Stimulated activated CD4-positive, alpha-beta T cell treated with anti-CD3 and anti-CD28 coated beads, Interleukin-2, amount 100 ng/mL, for 48 hours (primary cell): Measurements from ENCODE around the gene TTC7B.
A peak's percentile ranks its signal among the peaks of the same experiment; 100 is the strongest.

Source experiments
- DNase-seq, 2 donors: peaks; one replicate each; pipeline ENCODE4 v3.0.0-alpha.2; 2020

The TTC7B gene

GRCh38 chr14:90499908-90500664 is 316.1 kb downstream of the TTC7B start:
- no peak for DNase-seq

DNA sequence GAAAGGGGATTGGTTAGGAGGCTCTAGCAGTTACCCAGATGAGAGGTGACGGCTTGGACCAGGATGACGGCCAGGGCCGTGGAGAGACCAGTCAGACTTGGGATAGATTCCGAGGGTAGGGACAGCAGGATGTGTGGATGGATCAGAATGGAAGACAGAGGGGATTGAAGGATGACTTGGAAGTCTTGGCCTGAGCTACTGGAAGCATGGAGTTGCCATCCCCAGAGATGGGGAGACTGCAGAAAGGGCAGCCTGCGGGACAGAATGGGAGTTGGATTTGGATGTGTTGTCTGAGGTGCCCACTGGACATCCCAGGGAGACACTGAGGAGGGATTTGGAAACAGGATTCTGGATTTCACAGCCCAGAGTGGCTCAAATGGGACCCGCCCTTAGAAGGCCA is 317.1 kb downstream of the TTC7B start:
- DNase-seq: no peak

GRCh38 chr14:90498198-90498597 is 318.0 kb downstream of the TTC7B start:
- no peak for DNase-seq

DNA sequence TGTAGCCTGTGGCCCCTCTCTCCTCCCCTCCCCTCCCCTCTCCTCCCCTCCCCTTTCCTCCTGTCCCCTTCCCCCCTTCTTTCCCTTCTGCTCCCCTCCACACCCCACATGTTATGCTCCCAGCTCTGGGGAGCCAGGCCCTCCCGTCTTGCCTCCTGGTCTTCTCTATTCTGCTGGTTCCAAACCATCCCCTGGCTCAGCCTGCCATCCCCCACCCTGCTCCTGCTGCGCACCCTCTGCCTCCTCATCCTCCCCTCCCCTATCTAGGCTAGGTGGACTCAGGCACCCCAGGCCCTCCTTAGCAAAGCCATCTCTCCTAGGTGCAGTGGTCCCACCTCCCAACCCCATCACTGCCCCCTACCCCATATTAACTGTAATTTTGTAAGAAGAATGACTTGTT is 319.9 kb downstream of the TTC7B start:
- DNase-seq: no peak

- peak; percentile 30 for DNase-seq
Measured at GRCh38 chr14:90495357-90496276, 320.6 kb downstream of the TTC7B start.

DNA sequence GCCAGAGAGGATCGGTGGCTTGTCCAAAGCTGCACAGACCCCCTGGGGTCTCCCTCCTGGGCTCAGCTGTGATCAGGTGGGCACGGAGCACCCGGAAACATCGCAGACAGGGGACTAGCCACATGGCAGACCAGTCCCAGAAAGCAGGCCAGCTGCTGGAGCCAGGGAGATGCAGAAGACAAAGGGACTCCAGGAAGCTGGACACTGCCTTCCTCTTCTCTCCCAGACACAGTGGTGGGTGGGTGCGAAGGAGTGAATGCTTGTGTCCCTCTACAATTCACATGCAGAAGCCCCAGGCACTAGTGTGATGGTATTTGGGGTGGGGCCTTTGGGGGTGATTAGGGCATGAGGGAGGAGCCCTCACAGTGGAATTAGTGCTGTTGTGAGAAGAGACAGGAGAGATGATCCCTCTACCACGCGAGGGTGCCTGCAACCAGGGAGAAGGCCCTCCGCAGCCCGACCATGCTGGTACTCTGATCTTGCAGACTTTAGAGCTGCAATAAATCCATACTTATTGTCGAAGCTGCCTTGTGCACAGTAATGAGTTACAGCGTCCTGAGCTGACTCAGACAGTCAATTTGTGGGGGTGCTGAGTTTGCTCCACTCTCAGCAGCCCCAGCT is 324.2 kb downstream of the TTC7B start:
- no peak for DNase-seq

GRCh38 chr14:90491221-90491885 is 324.9 kb downstream of the TTC7B start:
- no peak for DNase-seq

DNA sequence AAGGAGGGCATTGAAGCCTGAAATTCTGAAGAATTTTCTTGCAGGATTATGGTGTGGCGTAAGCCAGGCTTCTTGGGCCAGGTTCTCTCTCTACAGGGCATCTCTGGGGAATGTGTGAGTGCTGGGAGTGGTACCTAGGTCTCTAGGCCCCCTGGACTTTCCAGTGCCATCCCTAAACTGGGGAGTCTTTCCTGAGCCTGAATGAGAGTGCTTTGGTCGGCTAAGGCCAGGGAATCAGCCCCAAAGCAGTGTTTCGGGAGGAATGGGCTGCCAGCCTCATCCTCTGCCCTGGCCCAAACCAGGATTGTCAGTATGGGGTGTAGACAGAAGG is 325.5 kb downstream of the TTC7B start:
- no peak for DNase-seq

DNA sequence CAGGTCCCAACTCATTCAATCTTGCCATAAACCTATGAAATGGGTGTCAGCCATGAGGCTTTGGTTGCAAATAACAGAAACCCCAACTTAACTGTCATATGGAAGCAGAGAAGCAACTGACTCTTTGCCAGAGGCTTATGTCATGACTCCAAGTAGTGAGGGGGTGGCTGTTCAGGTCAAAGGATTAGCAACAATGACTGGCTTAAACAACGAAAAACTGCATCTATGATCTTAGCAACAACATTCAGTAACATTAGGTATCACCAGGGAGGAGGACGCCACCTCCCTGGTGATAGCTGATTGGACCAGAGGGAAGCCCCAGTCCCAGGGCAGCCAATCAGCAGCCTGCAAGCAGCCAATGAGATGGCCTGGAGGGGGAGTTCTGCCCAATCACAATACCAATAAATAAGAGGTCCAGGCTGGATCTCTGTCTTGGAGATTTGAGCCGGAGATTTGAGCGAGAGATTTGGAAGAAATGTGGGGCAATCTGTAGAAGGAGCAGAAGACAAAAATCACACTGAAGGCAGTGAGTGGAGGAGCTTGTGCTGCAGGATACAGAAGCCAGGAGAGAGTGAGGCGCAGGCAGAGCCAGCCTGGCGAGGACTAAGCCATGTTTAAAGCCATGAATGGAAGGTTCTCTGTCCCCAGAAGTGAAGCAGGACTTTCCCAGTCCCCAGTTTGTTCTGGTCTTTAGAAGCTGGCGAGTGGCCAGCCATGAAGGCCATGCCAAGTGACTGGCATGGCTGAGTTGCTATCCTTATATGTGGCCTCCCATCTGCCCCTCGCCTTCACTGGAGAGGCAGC is 326.1 kb downstream of the TTC7B start:
- DNase-seq: no peak

- no peak for DNase-seq
Measured at GRCh38 chr14:90489306-90489705, 326.9 kb downstream of the TTC7B start.

DNA sequence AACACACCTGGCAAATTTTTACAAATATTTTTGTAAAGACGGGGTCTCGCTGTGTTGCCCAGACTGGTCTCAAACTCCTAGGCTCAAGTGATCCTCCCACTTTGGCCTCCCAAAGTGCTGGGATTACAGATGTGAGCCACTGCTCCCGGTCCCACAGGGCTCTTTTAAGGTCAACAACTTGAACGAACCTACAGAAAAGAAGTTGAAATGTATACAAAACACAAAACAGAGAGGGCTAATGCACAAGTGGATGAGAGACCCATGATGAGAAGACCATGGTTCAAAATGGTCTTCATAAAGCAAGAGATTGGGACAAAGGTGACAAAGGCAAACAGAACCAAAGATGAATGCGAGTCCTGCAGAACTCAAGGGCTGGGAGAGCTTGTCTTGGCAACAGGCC is 328.0 kb downstream of the TTC7B start:
- DNase-seq: no peak

DNA sequence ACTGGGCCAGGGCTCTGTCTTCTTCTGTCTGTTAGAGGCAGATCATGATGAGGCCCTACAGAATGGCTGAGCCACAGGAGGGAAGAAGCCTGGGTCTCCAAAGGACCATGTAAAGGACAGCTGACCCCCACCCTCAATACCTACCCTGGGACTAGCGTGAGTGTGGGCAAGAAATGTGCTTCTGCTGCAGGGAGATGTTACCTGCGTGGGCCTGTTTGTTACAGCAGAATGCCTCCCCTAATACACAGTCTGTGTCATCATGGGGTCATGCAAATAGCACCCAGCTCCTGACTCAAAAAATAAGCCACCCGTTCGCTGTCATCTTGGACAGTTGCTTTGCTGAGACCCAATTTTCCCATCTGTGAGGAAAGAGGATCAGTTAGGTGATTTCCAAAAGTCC is 328.8 kb downstream of the TTC7B start:
- no peak for DNase-seq

GRCh38 chr14:90487031-90487430 is 329.2 kb downstream of the TTC7B start:
- no peak for DNase-seq

DNA sequence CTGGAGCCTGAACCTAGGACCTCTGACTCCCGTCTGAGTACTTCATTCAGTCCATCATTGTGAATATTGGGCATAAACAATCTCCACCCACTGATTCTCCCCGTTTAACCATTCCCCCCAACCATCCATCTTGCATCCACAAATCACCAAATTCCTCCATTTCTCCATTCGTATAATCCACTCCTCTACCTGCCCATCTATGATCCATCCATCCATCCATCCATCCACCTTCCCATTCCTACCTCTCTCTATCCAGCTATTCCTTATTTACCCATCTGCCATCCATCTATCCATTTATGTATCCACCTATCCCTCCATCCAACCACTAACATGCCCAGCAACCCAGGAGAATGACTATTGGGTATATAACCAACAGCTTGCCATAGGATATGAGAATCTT is 331.9 kb downstream of the TTC7B start:
- DNase-seq: no peak

DNA sequence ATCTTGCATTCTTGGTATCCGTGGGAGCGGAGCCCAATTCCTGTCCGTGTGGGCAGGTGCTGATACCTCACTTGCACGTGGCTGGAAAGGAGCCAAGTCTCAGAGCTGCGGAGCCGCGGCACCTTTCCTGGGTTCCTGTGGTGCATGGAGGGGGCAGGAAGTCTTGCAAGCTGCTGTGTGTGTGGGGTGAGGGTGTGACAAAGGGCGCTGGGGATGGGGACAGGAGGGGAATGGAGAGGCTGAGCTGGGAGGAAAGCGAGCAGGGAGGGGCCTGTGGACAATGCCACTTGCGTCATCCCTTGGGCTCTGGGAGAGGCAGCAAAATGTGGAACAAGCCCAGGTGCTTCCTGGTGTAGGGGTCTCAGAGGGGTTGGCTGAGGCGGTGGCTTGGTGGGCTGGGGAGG is 332.7 kb downstream of the TTC7B start:
- DNase-seq: no peak

DNA sequence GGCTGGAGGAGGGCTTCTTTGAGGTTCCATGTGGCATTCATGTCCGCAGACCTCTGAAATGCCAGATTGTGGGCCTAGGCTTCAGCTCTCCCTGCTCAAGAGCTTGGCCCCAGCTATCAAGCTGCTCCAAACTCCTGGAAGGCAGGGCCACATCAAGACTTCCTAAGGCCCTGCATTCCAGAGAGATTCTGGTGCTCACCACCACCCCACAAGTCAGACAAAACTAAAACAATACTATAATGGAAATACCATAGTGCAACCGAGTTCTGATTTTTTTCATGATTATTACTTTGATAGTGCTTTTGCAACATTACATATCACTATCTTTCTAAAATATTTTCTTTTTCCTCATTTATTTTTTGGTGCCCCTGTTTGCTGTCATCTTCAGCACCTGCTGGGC is 333.1 kb downstream of the TTC7B start:
- DNase-seq: no peak

DNA sequence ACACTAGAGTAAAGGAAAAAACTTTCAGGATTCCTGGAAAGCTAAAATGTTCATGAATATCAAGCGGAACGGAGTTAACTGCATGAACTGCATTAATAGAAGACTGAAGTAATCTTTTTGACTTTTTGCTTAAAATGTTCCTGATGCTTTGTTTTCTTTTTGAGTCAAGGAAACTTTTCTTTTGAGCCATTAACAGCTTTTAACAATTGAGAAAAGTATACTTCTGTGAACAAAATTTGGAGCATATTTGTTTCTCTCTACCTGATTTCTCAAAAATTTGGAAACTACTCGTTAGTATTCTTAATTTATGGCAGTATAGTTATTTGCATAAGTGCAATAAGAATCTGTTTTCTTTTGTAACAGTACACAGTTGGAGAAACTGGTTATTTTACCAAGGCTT is 340.9 kb downstream of the TTC7B start:
- no peak for DNase-seq
